CD14-positive monocyte (primary cell): Measurements from ENCODE around the gene HSPA14. TPM values are rescaled to one million over a fixed set of nuclear protein-coding genes. Genes with fewer than 3 reads are reported as not detected.
A peak's percentile ranks its signal among the peaks of the same experiment; 100 is the strongest.

Experiments
- DNase-seq, 3 donors: peaks; one replicate each; pipeline ENCODE4 v3.0.0-alpha.2; 2011 to 2022
- H2AFZ ChIP-seq: 2 replicates; pipeline ENCODE4 v1.6.0; 2012; ENCODE audit warnings: mild to moderate bottlenecking, low read depth, low read length, inconsistent platforms; ENCODE audit not compliant: insufficient read depth, poor library complexity, severe bottlenecking
- H3K27ac ChIP-seq, 2 donors: 1 replicate in 1 of 2; 2 replicates in 1 of 2; pipeline ENCODE4 v1.5.1; 2012 to 2013; ENCODE audit warnings: low read length in 2 of 2, control low read depth in 1 of 2, inconsistent platforms in 1 of 2, low read depth in 1 of 2, mild to moderate bottlenecking in 1 of 2
- H3K27me3 ChIP-seq, 2 donors: one replicate each; pipeline versions ENCODE4 v1.6.0 to v1.6.1; 2011 to 2013; ENCODE audit warnings: low read length in 2 of 2; ENCODE audit not compliant: control insufficient read depth in 2 of 2, insufficient read depth in 2 of 2
- H3K36me3 ChIP-seq, 2 donors: replicated peaks in 1 of 2; 1 replicate in 1 of 2; 2 replicates in 1 of 2; pipeline versions ENCODE4 v1.5.1 to v1.6.1; 2012 to 2013; ENCODE audit warnings: low read length in 2 of 2, control low read depth in 1 of 2, inconsistent platforms in 1 of 2, mild to moderate bottlenecking in 1 of 2; ENCODE audit not compliant: insufficient read depth in 2 of 2, control insufficient read depth in 1 of 2
- H3K4me1 ChIP-seq, 2 donors: 1 replicate in 1 of 2; 2 replicates in 1 of 2; pipeline versions ENCODE4 v1.5.1 to v1.6.1; 2012 to 2013; ENCODE audit warnings: low read length in 2 of 2, control low read depth in 1 of 2, inconsistent platforms in 1 of 2, mild to moderate bottlenecking in 1 of 2, moderate library complexity in 1 of 2; ENCODE audit not compliant: insufficient read depth in 2 of 2, control insufficient read depth in 1 of 2
- H3K4me2 ChIP-seq: replicated peaks from 2 replicates; pipeline ENCODE3; 2012; ENCODE audit warnings: low read length, moderate library complexity, mild to moderate bottlenecking; ENCODE audit not compliant: poor library complexity, severe bottlenecking; ENCODE audit errors: extremely low read depth
- H3K4me3 ChIP-seq, 3 experiments: fragments of 200-600 bp in 1 of 3; sonication (generic) in 1 of 3; replicated peaks in 1 of 3; 1 replicate in 2 of 3; 2 replicates in 1 of 3; pipeline ENCODE4 v1.5.1; 2011 to 2013; ENCODE audit warnings: low read length in 3 of 3, mild to moderate bottlenecking in 3 of 3, control low read depth in 2 of 3, low read depth in 2 of 3, inconsistent platforms in 1 of 3, moderate library complexity in 1 of 3
- H3K79me2 ChIP-seq: 2 replicates; pipeline ENCODE4 v1.6.0; 2012; ENCODE audit warnings: mild to moderate bottlenecking, control low read depth, inconsistent platforms, low read length, moderate library complexity; ENCODE audit not compliant: insufficient read depth
- H3K9ac ChIP-seq: 2 replicates; pipeline ENCODE4 v1.6.0; 2017; ENCODE audit warnings: low read length, mild to moderate bottlenecking; ENCODE audit not compliant: insufficient read depth, poor library complexity, severe bottlenecking
- H3K9me3 ChIP-seq, 2 donors: replicated peaks in 1 of 2; 1 replicate in 1 of 2; 2 replicates in 1 of 2; pipeline versions ENCODE4 v1.5.1 to v1.6.1; 2012 to 2013; ENCODE audit warnings: low read length in 2 of 2, control low read depth in 1 of 2; ENCODE audit not compliant: control insufficient read depth in 1 of 2, insufficient read depth in 1 of 2
- H4K20me1 ChIP-seq: 2 replicates; pipeline ENCODE4 v1.6.0; 2012; ENCODE audit warnings: mild to moderate bottlenecking, low read length, control low read depth, moderate library complexity; ENCODE audit not compliant: insufficient read depth
- H3K27ac Mint-ChIP-seq, 7 donors: one replicate each; pipeline ENCODE4 v1.8.0; 2020; ENCODE audit warnings: mild to moderate bottlenecking in 7 of 7, mixed read lengths in 7 of 7, moderate library complexity in 6 of 7, inconsistent platforms in 2 of 7
- H3K27me3 Mint-ChIP-seq, 3 donors: one replicate each; pipeline ENCODE4 v1.8.0; 2021 to 2022; ENCODE audit warnings: low read depth in 3 of 3, mild to moderate bottlenecking in 3 of 3, mixed read lengths in 3 of 3, moderate library complexity in 3 of 3, inconsistent platforms in 1 of 3
- H3K36me3 Mint-ChIP-seq, 2 donors: one replicate each; pipeline ENCODE4 v1.8.0; 2020; ENCODE audit warnings: mixed read lengths in 2 of 2, inconsistent platforms in 1 of 2, mild to moderate bottlenecking in 1 of 2
- H3K4me1 Mint-ChIP-seq: one replicate; pipeline ENCODE4 v1.8.0; 2020; ENCODE audit warnings: mild to moderate bottlenecking, mixed read lengths
- H3K4me3 Mint-ChIP-seq, 2 donors: one replicate each; pipeline ENCODE4 v1.8.0; 2020; ENCODE audit warnings: mild to moderate bottlenecking in 2 of 2, mixed read lengths in 2 of 2, moderate library complexity in 1 of 2
- H3K9me3 Mint-ChIP-seq, 7 donors: one replicate each; pipeline ENCODE4 v1.8.0; 2020 to 2022; ENCODE audit warnings: mixed read lengths in 7 of 7, mild to moderate bottlenecking in 6 of 7, moderate library complexity in 6 of 7, inconsistent platforms in 2 of 7
- CTCF ChIP-seq: fragments of 200-600 bp; IDR thresholded peaks from one replicate; pipeline ENCODE4 v1.8.0; 2022; ENCODE audit warnings: antibody characterized with exemption, mild to moderate bottlenecking
- WGBS: methylation state at CpG from one replicate; pipeline ENCODE4 v1.1.5; 2013; ENCODE audit warnings: missing lambda C conversion rate; ENCODE audit not compliant: insufficient coverage; 5-methylcytosine and 5-hydroxymethylcytosine counted together
- intact Hi-C, 2 donors: fragments of 100-400 bp; cut with micrococcal nuclease; formaldehyde crosslinking; loops; one replicate each; pipeline versions ENCODE4 v1.15.0 to v1.15.1; 2023
- polyA plus RNA-seq, 3 donors: library from polyadenylated mRNA; depleted of rRNA in 1 of 3; unstranded in 2 of 3; stranded (reverse) in 1 of 3; fragments of 300-500 nt in 2 of 3; fragments of >200 nt in 1 of 3; fragmentation: Illumina TruSeq in 2 of 3; gene quantifications; 1 replicate in 2 of 3; 2 replicates in 1 of 3; pipeline ENCODE4 v1.2.3, GENCODE V29; 2012 to 2021

The HSPA14 gene
- polyA plus RNA-seq, 3 donors: 10.4 to 19.3 (median 15.4) TPM

DNA sequence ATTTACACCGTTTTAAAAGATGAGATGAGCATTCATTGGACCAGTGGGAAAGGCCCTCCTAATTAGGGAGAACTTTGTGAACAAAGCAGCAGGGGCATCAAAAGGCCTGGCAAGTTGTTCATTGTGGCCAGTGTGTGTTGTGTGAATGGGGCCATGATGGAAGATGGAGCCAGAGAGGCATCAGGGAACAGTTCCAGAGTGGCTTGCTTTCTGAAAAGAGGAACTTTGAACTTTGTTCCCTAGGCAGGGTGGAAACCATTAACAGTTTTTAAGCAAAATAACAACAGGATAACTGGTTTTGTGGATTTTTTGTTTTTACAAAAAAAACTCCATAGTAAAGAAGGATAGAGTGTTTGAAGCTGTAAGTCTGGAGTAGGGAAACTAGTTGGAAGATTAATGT lies 53.0 kb downstream of the HSPA14 start:
- 86% methylated on average over 1 of the region's 1 CpG for WGBS

DNA sequence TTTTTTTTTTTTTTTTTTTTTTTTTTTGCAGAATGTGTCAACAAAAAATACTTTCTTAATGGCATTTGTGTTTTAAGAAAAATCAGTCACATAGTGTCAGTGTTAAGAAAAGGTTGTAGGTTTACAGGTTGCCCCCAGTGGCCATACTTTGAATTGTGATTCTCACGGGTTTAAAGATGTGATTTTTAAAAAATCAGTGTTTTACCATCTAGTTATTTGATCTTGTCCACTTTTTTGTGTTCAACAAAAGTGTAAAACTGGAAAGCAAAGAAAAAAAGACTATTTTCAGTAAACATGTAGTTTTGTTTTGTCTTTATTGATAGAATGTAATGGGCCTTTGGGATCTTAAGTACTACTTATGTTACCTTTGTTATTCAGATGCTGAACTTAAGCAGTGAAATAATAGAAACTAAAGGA lies 66.2 kb downstream of the HSPA14 start:
- no peak overlapping the region for H3K9ac ChIP-seq
- Mint-ChIP-seq H3K4me3 (no peak overlapping the region), H3K4me1 (no peaks in the 10 kb centered on the region), H3K27ac (no peak overlapping the region), H3K36me3 (peaks cover 28 to 39% of the 10 kb centered on the region in 2 donors), H3K9me3 (peaks cover 0 to 2% (median 0%) of the 10 kb centered on the region in 7 donors), H3K27me3 (no peaks in the 10 kb centered on the region)
- no peak overlapping the region for H3K27ac ChIP-seq
- H3K36me3 ChIP-seq: peaks cover 32 to 68% of the 10 kb centered on the region in 2 donors
- H3K27me3 ChIP-seq: no peaks in the 10 kb centered on the region
- H2AFZ ChIP-seq: no peak overlapping the region
- peak; percentile 3 to 6 (median 6) for DNase-seq
- intact Hi-C loops: no loop called here
- H4K20me1 ChIP-seq: peaks cover 4% of the 10 kb centered on the region
- no CpG with 5 or more reads among the region's 1 CpG for WGBS
- H3K4me1 ChIP-seq: no peaks in the 10 kb centered on the region
- peaks cover 4% of the 10 kb centered on the region for H3K79me2 ChIP-seq
- TF ChIP-seq CTCF: peak; percentile 67
- no peak overlapping the region for H3K4me3 ChIP-seq
- H3K4me2 ChIP-seq: no peak overlapping the region
- no peaks in the 10 kb centered on the region for H3K9me3 ChIP-seq

More for the DNA sequence above, 53.0 kb downstream of the HSPA14 start:
- TF ChIP-seq CTCF: no peak
- Mint-ChIP-seq H3K27ac (peak overlapping the region in 3 of 7 donors; percentile 18 to 44 (median 36)), H3K27me3 (no peaks in the 10 kb centered on the region), H3K4me3 (no peak overlapping the region), H3K36me3 (peaks cover 0 to 6% of the 10 kb centered on the region in 2 donors), H3K4me1 (peaks cover 5% of the 10 kb centered on the region), H3K9me3 (no peaks in the 10 kb centered on the region)
- H3K27ac ChIP-seq: no peak overlapping the region
- DNase-seq: no peak
- no peak overlapping the region for H3K9ac ChIP-seq
- no peaks in the 10 kb centered on the region for H3K4me1 ChIP-seq
- H3K36me3 ChIP-seq: peaks cover 0 to 3% of the 10 kb centered on the region in 2 donors
- peaks cover 59% of the 10 kb centered on the region for H3K79me2 ChIP-seq
- H3K9me3 ChIP-seq: no peaks in the 10 kb centered on the region
- H2AFZ ChIP-seq: no peak overlapping the region
- intact Hi-C loops: no loop called here
- no peak overlapping the region for H3K4me2 ChIP-seq
- no peaks in the 10 kb centered on the region for H4K20me1 ChIP-seq
- no peak overlapping the region for H3K4me3 ChIP-seq
- no peaks in the 10 kb centered on the region for H3K27me3 ChIP-seq
